ENCODE data around the gene AK4.
"Not testable (repeated sequence)": the region's sequence is repeated elsewhere in the genome, so short reads cannot be mapped to it uniquely, and the experiment has no call there.

Gene AK4

DNA sequence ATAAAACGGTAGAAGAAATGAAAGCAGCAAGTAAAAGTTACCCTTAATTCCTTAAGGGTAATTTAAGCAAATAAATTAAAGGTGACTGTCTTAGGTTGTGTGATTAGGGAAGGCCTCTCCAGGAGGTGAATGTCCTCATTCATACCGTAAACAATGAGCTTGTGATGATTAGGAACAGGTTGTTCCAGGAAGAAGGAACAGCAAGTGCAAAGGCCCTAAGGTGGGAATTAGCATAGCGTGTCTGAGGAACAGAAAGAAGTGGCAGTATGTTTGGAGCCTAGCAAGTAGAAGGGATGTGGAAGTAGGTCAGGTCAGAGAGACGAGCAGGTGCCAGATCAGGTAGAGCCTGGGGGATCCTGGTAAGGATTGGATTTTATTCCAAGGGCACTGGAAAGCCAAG is 5.6 kb downstream of the AK4 start:
- Mint-ChIP-seq H3K4me3 (no peak overlapping the region), H3K9me3 (no peaks in the 10 kb centered on the region), H3K4me1 (peaks cover 11% of the 10 kb centered on the region), H3K36me3 (ENCODE audit: low read depth) (no peaks in the 10 kb centered on the region), H3K27me3 (ENCODE audit: low read depth) (peaks cover 18% of the 10 kb centered on the region), H3K27ac (no peak overlapping the region)
- TF ChIP-seq, protein P1, sequence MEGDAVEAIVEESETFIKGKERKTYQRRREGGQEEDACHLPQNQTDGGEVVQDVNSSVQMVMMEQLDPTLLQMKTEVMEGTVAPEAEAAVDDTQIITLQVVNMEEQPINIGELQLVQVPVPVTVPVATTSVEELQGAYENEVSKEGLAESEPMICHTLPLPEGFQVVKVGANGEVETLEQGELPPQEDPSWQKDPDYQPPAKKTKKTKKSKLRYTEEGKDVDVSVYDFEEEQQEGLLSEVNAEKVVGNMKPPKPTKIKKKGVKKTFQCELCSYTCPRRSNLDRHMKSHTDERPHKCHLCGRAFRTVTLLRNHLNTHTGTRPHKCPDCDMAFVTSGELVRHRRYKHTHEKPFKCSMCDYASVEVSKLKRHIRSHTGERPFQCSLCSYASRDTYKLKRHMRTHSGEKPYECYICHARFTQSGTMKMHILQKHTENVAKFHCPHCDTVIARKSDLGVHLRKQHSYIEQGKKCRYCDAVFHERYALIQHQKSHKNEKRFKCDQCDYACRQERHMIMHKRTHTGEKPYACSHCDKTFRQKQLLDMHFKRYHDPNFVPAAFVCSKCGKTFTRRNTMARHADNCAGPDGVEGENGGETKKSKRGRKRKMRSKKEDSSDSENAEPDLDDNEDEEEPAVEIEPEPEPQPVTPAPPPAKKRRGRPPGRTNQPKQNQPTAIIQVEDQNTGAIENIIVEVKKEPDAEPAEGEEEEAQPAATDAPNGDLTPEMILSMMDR (IDR thresholded peaks at IDR 0.05; ENCODE audit: unreplicated experiment in 3 of 3): no peak

GRCh38 chr1:65156910-65157545 is 9.0 kb downstream of the AK4 start:
- no peaks in the 10 kb centered on the region for H3K9me3 Mint-ChIP-seq
- H3K4me1 Mint-ChIP-seq: peaks cover 3% of the 10 kb centered on the region
- peak overlapping the region in 1 of 3 experiments; percentile 43 for H3K27ac Mint-ChIP-seq
- H3K27me3 Mint-ChIP-seq (ENCODE audit: low read depth): no peaks in the 10 kb centered on the region
- no peak overlapping the region for H3K4me3 Mint-ChIP-seq
- H3K36me3 Mint-ChIP-seq (ENCODE audit: low read depth): no peaks in the 10 kb centered on the region
- TF ChIP-seq, protein P1 (IDR thresholded peaks at IDR 0.05; ENCODE audit: unreplicated experiment in 3 of 3): no peak

DNA sequence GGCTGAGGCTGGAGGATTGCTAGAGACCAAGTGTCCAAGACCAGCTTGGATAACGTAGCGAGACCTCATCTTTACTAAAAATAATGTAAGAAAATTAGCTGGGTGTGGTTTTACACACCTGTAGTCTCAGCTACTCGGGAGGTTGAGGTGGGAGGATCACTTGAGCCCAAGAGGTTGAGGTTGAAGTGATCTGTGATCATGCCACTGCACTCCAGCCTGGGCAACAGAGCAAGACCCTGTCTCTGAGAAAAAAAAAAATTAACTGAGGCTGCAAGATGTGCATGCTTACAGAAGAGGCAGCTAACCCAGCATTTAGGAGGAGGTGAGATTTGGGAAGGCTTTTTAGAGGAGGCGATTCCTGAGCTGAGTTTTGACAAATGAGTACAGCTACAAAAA is 9.5 kb downstream of the AK4 start:
- Mint-ChIP-seq H3K27me3 (ENCODE audit: low read depth) (no peaks in the 10 kb centered on the region), H3K4me1 (peaks cover 3% of the 10 kb centered on the region), H3K9me3 (no peaks in the 10 kb centered on the region), H3K4me3 (no peak overlapping the region), H3K36me3 (ENCODE audit: low read depth) (no peaks in the 10 kb centered on the region), H3K27ac (peak overlapping the region in 1 of 3 experiments; percentile 43)
- TF ChIP-seq, protein P1 (IDR thresholded peaks at IDR 0.05; ENCODE audit: unreplicated experiment in 3 of 3): no peak

- not testable (repeated sequence) for H3K36me3 Mint-ChIP-seq (ENCODE audit: low read depth); H3K4me1 Mint-ChIP-seq; H3K4me3 Mint-ChIP-seq; H3K9me3 Mint-ChIP-seq; H3K27me3 Mint-ChIP-seq (ENCODE audit: low read depth)
- H3K27ac Mint-ChIP-seq: peak overlapping the region; percentile 57 to 90 (median 63)
Measured at GRCh38 chr1:65159291-65159688, 11.3 kb downstream of the AK4 start.

- H3K27me3 Mint-ChIP-seq (ENCODE audit: low read depth): no peaks in the 10 kb centered on the region
- peaks cover 12% of the 10 kb centered on the region for H3K4me1 Mint-ChIP-seq
- peak overlapping the region in 1 of 3 experiments; percentile 63 for H3K27ac Mint-ChIP-seq
- no peaks in the 10 kb centered on the region for H3K36me3 Mint-ChIP-seq (ENCODE audit: low read depth)
- H3K9me3 Mint-ChIP-seq: no peaks in the 10 kb centered on the region
- H3K4me3 Mint-ChIP-seq: no peak overlapping the region
- TF ChIP-seq, protein P1 (IDR thresholded peaks at IDR 0.05; ENCODE audit: unreplicated experiment in 3 of 3): no peak
Measured at GRCh38 chr1:65159801-65160523, 12.0 kb downstream of the AK4 start.

DNA sequence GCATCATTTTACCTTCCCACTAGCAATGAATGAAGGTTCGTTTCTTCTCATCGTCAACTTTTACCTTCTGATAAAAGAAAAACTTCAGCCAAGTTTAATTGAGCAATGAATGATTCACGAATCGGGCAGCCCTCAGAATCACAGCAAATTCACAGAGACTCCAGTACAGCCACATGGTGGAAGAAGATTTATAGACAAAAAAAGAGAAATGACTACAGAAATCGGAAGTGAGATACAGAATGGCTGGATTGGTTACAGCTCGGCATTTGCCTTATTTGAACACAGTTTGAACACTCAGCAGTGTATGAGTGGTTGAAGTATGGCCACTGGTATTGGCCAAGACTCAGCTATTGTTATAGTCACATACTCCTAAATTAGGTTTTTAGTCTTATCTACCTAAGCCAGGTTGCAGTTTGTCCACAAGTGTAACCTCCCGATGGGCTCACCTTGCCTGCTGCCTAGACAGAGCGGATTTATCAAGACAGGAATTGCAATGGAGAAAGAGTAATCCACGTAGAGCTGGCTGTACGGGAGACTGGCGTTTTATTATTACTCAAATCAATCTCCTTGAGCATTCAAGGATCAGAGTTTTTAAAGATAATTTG is 15.3 kb downstream of the AK4 start:
- TF ChIP-seq, protein P1 (IDR thresholded peaks at IDR 0.05; ENCODE audit: unreplicated experiment in 3 of 3): no peak
- no peaks in the 10 kb centered on the region for H3K9me3 Mint-ChIP-seq
- no peak overlapping the region for H3K27ac Mint-ChIP-seq
- H3K36me3 Mint-ChIP-seq (ENCODE audit: low read depth): no peaks in the 10 kb centered on the region
- H3K27me3 Mint-ChIP-seq (ENCODE audit: low read depth): no peaks in the 10 kb centered on the region
- H3K4me3 Mint-ChIP-seq: no peak overlapping the region
- peaks cover 29% of the 10 kb centered on the region for H3K4me1 Mint-ChIP-seq

DNA sequence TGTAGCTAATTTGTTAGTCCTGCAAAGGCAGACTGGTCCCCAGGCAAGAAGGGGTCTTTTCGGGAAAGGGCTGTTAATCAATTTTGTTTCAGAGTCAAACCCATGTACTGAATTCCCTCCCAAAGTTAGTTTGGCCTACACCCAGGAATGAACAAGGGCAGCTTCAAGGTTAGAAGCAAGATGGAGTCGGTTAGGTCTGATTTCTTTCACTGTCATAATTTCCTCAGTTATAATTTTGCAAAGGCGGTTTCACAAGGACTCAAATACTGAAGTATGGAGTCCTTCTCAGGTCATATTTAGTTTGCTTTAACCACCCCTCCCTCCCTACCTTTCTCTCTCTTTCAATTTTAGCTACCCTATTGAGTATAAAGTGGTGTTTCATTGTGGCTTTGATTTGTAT is 16.1 kb downstream of the AK4 start:
- H3K4me1 Mint-ChIP-seq: peaks cover 26% of the 10 kb centered on the region
- not testable (repeated sequence) for H3K9me3 Mint-ChIP-seq; H3K27ac Mint-ChIP-seq; H3K36me3 Mint-ChIP-seq (ENCODE audit: low read depth); H3K27me3 Mint-ChIP-seq (ENCODE audit: low read depth); H3K4me3 Mint-ChIP-seq
